Activated CD8-positive, alpha-beta memory T cell treated with anti-CD3 and anti-CD28 coated beads, Interleukin-2, amount 50 U/mL, for 48 hours (primary cell): ENCODE results near the gene KCNG4.

Experiments used
- DNase-seq: peaks from one replicate; pipeline ENCODE4 v3.0.0-alpha.2; 2020

KCNG4 gene

DNA sequence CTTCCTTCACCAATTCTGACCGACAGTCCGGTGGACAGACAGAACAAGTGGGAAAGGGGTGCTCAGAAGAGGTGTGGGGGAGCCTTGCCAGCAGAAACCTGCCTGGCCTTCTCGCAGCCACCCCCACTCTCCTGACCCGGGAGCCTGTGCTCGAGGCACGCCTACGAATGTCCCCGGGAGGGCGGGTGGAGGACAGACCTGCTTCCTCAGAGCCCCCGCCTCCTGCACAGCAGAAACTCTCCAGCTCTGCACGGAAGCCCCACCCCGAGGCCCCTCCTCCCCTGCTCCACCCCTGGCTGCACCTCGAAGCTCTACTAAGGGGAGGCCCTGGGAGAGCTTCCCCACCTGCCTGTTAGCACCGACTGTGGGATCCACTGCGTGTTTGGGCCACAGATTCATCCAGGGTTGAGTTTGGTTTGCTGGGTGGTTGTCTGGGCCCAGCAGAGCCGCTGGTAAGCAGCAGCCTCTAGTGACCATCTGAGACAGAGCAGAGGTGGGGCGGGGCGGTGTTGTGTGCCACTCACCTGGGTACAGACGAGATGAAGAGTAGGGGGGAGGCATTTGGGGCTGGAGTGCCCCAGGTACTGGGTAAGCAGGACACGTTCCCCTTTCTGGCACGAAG lies 59.2 kb downstream of the KCNG4 start:
- DNase-seq = no peak

- no peak for DNase-seq
Measured at GRCh38 chr16:84179612-84180320, 60.0 kb downstream of the KCNG4 start.

DNA sequence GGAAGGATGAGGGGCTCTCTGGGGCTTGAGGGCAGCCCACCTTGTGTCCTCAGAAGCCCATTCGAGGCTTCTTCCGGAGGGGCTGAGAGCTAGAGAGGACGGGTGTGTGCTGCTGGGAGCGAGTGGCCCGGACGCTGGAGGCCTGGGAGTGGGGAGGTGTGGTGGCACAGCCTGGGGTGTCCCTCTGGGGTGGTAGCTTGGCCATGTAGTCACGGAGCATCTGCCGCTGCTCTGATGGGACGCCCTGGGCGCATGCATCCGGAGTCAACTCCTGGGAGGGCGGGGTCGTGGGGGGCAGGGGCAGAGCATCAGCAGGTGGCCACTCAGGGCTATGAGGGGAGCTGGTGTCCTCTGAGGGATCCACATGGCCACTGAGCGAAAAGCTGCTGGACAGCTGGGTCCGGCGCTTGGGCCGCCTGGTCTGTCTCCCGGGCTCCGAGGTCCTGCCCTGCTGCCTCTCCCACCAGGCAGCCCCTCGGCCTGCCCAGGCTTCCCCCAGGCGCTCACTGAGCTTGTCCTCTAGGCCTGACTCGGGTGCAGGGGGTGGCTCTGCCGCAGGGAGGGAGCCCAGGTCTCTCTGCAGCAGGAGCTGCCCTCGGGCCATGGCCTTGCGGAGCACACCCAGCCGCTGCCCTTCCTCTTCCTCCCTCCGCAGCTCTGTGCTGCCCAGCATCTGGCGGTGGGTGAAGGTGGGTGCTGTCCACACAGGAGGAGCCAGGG lies 60.8 kb downstream of the KCNG4 start:
- DNase-seq = no peak

DNA sequence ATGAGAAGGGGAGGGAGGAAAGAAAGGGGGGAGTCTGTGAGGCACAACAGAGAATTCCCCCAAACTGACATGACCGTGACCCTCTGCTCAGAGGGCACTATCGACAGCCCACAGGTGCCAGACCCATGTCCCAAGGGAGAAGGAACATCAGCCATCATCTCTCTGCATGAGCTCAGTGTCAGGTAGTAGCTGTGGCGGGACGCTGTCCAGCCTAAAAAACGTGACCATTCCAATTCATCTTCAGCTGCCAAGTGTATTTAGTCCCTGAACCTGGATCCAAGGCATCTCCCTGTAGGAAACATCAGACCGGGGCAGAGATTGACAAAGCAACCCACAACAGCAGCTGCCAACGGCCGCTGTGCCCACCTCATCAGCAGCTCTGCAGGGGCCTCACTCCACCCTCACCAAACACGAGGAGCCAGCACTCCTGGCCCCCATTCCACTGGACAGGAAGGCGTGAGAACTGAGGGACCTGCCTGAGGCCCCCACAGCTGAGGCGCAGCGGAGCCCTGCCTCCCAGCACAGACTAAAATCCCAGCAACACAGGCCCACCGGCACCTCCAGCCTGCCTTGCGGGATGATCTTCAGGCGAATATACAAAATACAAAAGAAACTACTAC lies 61.6 kb downstream of the KCNG4 start:
- no peak for DNase-seq

DNA sequence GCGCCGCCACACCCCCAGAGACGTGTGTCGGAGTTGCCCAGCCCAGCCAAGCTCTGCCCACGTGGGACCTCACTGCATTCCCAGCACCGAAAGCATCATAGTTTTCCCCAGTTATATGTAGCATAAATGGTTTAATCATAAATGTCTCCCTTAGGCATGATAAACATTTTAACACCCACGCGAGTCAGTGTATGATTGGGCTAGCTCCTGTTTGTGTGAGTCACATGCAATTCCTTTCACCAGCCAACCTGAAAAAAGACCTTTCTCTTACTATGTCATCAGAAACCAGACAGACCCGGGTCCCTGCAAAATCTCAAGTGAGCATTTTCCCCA lies 62.1 kb downstream of the KCNG4 start:
- DNase-seq = no peak

DNA sequence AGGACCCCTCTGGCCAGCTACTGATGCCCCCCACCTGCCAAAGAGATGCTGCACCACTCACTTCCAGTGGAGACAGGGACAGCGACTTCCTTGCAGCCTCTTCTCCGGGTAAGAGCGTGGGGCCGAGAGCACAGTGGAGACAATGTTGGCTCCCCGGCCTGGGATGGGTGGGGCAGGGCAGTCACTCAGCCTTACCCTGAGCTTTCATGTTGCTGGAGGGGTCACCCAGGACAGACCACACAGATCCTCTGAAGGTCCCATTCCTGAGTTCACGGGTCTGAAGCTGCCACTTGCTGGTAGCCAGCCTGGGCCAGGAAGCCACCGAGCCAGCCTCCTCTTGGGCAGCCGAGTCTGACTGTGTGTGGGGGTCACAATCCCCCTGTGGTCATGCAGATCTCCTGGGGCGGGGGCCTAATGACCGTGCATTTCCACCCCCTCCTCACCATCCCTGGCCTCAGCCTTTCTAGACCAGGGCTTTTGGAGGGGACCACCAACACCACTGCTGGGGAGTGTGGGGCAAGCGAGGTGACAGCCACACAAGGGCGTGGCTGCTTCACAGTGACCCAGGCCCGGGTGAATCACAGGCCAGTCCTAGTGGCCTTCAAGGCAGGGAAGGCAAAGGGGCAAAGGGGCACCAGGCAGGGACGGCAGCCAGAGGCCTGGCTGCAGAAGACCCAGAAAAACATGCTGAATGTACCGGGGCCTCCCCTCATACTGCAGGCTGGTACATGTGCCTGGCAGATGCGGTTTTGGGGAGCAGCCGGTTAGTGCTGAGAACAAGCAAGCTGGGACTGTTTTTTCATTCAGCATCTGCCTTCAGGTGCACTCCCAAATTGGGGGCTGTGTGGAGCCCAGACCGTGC lies 63.4 kb downstream of the KCNG4 start:
- DNase-seq = no peak

DNA sequence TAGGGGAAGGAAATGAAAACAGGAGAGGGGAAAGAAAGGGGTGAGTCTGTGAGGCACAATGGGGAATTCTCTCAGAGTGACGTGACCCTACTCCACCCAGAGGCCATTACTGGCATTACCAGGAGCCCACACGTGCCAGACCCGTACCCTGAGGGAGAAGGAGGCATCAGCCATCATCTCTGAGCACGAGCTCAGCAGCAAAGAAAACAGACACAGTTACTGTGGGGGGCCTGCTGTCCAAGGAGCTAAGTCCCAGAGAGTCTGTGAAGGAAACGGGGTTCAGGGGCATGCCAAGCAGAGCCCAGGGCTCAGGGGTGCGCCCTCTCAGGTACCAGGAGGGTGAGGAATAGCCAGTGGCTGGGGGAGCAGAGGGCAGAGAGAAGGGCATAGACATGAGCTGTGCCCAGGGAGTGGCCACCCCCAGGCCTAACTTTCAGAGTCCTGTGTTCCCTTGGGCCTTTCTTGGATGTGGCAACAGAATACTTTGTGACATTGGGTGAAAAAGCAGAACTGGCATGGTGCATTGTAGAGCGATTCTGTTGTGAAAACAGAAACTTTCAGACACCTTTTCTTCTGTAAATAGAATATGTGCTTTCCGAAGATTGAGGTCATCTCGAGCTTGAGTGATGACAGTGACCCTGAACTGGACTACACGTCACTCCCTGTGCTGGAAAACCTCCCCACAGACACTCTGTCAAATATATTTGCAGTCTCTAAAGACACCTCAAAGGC lies 64.3 kb downstream of the KCNG4 start:
- peak; percentile 79 for DNase-seq

GRCh38 chr16:84174396-84174795 lies 65.4 kb downstream of the KCNG4 start:
- no peak for DNase-seq

GRCh38 chr16:84169765-84170310 lies 70.0 kb downstream of the KCNG4 start:
- DNase-seq = no peak
